ENCODE measurements around the gene PIP5KL1.

PIP5KL1 gene

DNA sequence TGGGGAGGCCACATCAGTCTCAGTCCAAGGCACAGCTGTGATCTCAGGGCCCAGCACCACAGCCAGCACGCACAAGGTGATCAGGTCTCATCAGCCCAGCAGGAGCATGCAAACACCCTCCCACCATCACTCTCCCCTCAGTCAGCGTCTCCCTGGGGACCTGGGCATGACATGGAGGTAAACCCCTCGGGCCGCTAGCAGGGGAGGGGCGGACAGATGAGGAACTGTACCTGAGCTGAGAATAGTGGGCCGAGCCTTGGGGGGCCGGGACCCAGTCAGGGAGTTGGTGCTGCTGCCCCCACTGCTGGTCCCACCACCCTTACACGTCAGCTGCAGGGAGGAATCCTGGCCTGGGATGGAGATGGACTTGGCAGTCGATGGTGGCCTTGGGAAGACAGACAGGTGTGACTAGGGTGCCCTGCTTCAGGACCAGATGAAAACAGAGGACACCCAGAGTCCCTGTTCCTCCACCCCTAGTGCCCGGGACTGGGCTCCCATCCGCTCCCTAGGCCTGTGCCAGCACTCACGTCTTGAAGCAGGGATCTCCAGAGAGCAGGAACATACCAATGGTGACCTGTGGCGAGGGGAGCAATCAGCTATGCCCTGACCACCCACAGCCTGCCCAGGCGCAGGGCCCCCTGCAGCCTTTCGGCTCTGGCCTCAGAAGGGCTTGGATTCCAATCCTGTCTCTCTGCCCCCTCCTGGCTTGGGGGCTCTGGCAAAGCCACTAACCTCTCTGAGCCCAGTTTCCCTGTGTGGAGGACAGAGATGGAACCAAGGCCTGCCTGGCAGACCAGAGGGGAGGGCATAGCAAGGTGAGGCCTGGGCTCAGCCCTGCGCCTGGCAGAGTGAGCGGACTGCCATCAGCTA, 17.5 kb upstream of the PIP5KL1 start:
- FAIRE-seq, result no peak

DNA sequence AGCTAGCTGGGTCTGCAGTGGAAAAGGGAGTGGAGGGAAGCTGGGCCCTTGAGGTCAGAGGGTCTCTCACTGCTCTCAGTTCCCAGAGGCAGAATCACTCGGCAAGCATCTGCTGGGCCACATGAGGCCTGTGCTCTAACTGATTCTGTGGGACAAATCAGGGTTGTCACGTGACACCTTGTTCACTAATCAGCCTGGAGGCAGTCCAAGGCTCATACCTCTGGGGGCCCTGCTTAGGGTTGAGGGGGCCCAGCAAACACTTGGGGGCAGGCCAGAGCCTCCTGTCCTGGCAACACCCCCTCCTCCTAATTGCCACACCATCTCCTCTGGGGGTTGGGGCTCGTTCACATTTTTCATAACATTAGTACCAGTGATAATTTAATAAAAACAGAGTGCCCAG, 16.2 kb upstream of the PIP5KL1 start:
- no peak for FAIRE-seq

DNA sequence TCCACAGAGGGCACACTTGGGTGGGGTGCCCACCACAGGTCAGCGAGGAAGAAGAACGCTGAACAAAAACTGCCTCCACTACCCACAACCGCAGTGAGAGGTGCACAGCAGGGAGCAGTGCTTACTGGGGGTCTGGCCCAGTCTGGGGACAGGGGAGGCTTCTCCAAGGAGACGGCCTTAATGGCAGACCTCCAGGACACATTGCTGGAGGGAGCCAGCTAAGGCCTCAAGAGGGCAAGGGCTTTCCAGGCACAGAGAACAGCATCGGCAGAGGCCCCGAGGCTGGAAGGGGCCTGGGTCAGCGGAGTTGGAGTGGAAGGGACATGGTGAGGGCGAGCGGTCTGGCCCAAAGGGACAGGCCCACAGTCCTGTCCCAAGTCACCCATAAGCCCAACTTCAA, 15.4 kb upstream of the PIP5KL1 start:
- FAIRE-seq, result no peak

DNA sequence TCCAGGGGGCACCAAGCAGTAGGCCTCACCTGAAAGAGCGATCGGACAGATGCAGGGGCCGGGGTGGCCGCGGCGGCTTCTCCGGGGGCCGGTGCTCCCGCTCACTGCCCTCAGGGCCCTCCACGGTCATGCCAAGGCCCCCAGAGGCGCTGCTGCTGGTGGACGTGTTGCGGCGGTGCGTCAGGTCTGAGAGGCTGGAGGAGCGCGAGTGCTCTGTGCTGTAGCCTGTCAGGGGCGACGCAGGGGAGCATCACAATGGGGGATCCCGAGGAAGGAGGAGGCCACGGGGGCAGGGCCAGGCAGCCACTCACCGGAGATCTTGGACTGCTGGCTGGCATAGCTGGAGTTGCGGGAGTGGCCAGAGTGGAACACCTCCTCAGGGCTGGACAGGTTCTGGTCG, 14.8 kb upstream of the PIP5KL1 start:
- FAIRE-seq, result no peak

- no peak for FAIRE-seq
Observed at GRCh38 chr9:127944586-127945218, 14.1 kb upstream of the PIP5KL1 start.

DNA sequence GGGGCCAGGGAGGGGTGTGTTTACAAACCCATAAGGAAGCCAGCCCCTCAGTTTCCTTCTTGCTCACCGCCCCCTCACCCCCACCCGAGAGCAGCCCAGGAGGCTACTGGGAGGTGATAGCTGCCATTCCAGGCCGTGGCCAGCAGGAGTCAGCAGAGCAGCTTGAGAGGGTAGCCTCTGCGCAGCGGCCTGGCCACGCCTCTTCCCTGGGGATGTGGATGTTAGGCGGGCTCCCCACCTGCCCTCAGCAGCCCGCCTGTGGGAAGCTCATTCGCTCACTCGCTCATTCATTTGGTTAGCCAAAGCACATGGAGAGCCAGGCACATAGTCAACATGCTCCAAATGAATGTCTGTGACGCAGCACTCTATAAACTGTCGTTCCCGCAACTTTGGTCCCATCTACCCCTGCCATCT, 13.2 kb upstream of the PIP5KL1 start:
- peak; percentile 76 for FAIRE-seq

DNA sequence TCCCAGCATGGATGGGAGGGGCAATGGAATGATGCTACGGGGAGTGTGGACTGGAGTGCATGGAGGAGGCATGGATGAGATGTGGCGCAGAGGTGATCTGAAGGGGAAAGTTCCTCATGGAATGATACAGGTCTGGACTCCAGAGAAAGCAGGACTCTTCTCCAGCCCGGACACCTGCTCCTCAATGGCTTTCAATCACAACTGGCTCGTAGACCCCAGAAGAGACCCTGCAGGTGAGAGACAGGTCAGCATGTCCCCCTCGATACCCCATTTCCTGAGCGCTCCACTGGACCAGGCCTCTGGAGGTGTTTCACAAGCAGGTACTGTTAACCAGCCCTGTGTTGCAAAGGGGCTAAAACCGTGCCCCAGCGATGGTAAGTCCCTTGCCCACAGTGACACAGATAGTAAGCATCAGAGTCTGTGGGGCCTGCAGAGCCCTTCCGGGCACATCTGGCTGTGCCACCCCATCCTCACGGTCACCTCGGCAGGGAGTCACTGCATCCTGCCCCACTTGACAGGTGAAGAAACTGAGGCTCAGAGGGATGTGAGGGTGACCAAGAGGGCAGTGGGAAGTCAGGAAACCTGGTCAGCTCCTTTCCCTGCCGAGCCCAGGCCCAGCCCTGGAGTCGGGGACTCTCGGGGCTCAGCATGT, 12.6 kb upstream of the PIP5KL1 start:
- FAIRE-seq, result no peak

GRCh38 chr9:127942216-127943010, 11.8 kb upstream of the PIP5KL1 start:
- no peak for FAIRE-seq

DNA sequence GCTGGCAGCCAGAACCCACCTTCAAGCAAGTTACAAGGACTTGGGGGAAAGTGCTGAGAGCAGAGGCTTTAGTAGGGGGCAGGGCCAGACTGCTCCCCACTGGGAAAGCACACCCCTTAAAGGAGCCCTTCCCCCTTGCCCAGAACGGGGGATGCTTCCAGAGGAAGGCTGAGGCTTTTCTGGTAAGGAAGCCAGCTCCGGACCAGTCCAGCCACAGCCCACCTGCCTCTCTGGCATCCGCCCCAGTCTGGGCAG, 11.3 kb upstream of the PIP5KL1 start:
- FAIRE-seq, result no peak

DNA sequence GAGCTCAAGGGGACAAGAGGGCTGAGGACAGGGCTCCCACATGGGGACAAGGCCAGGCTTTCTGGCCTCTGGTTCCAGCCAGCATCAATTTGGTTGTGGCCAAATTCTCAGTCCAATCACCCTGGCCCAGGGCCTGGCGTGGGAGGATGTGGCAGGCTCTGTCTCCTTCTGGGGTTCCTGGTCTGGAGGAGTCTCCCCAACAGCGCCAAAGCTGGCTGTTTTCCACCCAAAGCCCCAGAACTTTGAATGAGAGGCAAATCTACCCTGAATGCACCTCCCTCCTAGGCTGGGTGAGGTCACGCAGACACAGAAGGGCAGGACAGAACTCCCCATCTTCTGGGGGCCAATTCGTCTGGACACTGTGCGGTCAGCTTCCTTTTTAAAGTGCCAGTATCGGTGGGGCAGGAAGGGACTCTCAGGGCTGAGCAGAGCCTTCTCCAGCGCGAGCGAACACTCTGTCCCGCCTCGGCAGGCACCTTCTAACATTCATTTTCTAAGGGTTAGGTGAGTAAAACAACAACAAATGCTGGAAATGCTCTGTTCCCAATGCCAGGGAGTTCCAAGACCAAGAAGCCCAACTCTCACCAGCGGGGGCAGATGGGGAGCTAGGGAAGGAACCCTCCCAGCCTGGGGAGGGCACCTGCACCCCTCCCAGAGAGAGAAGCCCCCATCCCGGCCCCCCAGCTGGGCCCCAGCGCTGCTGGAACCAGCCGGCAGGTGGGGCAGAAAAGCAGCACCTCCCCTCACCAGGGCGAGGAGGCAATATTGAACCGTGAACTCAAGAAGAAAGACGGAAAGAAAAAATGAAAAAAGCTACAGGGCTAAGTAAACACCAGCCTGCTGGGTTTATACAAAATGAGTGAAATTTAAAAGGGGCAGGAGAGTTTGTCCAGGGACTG, 10.7 kb upstream of the PIP5KL1 start:
- no peak for FAIRE-seq

GRCh38 chr9:127940593-127940992, 10.0 kb upstream of the PIP5KL1 start:
- no peak for FAIRE-seq

DNA sequence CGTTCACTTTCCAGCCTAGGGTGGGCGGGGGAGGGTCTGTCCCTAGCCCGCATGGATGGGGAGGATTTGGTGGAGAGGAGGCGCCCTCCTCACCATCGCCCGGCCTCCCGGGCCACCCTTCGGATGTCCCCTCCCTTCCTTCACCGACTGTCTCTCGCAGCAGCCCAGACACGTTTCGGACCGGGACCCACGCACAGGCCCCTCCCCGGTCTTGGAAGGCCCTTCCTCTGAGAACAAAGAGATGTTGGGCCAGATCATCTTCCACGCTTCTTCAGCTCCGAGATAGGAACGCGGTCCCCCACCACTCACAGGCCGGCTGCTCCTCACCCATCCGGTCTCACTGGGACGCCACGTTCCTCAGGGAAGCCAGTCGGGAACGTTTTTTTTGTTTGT, 7.7 kb upstream of the PIP5KL1 start:
- FAIRE-seq, result no peak

DNA sequence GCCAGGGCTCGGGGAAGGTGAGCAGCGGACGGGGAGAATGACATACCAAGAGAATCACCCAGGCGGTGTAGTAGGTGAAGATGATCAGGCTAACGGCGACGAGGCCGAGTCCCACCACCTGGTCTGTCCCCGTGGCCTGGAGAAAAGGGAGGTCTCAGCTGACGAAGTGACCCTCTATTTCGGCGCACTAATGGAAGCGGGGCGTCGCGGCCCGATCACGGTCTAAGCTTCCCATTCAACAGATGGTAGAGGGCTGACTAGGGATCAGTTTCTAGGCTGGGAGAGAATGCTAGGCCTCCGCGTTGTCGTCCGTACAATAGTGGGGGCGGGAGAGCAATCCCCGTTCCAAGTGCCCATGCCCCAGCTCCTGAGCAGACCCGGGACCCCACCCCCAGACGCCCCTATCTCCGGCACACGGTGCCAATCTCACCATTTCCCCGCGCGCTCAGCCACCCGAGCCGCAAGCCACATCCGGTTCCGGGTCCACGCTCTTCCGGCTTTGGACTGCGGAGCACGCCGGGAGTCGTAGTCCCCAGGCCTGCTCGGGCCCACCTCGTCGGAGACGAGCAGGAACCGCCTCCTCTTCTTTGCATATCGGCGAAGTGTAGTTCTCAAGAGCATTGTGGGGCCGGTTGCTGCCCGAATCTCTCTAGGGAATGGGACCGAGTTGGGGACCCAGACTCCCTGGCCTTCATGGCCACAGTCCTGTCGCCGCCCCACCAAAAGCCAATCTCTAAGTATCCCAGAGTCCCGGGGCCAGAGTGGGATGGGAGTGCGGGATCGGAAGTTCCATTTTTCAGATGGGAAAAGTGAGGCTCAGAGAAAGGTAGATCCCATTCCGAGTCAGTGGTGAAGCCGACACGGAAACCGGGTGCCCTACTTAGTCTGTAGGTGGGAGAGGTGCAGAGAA, 7.1 kb upstream of the PIP5KL1 start, which contains the start of gene DPM2:
Gene DPM2, minus strand, starts transcription at position 467 of the 910 bp plus-strand sequence. Its CDS starts 34 bp downstream, at position 433.
- FAIRE-seq, result peak; percentile 67

DNA sequence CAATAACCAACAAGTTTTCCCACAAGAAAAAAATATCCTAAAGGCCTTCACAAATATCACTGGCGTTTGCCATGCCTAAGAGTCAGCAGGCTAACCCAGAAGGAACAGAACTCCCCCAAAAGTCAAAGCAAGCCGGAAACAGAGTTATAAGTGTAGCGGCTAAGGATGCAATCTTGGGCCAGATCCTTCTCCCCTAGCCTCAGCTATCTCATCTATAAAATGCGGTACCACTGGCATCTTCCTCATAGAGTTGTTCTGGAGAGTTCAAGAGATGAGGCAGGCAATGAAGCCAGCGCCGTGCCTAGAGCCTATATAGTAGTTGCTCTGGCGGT, 6.4 kb upstream of the PIP5KL1 start:
- no peak for FAIRE-seq

DNA sequence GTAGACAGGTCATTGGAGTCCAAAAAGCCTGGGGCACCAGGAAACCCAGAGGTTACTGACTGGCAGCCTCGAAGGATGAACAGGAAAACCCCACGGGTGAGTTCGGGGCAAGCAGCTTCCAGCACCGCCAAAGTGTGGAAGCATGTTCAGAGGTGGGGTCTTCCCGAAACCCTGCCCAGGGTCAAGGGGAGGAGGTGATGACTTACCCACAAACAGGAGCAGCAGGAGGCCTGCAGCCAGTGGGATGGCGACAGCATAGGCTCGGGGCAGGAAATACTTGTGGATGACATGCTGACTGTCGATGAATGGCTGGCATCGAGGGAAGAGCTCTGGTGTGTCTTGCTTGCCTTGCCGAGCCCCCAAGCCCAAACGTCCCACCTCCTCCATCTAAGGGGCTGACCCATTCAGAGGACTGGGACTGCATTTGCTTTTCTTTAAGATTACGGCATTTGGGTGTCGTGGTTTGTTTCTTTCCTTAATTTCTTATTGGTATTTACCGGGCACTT, 5.8 kb upstream of the PIP5KL1 start:
- FAIRE-seq, result no peak

GRCh38 chr9:127935765-127936221, 5.2 kb upstream of the PIP5KL1 start:
- FAIRE-seq, result no peak

DNA sequence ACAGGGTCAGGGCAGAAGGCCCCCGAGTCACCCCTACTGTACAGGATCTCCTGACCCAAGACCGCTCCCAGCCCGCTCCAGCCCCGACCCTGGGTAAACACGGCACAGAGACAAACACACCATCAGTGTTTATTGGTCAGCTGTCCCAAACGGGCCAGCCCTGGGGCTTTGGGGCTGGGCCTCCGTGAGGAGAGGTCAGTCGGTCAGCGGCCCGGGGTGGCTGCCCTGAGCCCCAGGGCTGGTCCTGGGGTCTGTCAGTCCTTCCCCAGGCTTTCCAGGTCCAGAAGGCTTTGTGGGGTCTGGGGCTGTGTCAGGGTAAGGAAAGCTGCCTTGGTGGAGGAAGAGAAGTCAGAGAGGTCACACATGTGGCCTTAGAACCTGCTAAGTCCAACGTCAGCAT, 4.4 kb upstream of the PIP5KL1 start:
- no peak for FAIRE-seq

DNA sequence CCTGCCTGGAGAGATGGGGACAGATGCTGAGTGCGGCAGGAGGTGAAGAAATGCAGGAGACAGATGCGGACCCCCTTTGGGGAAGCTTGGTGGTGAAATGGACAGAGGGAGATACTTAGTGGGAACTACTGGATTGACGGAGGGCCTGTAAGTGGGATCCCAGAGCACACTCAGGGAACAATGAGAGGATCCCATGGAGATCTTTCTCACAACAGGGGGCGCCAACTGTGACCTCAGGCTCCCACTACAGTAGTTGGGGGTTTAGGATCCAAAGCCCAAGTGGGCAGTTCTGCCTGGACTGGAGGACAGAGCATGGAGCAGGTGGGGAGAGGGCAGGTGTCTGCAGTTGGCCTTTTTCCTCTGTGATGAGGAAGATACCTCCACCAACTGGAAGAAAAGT, 3.7 kb upstream of the PIP5KL1 start:
- FAIRE-seq, result no peak

DNA sequence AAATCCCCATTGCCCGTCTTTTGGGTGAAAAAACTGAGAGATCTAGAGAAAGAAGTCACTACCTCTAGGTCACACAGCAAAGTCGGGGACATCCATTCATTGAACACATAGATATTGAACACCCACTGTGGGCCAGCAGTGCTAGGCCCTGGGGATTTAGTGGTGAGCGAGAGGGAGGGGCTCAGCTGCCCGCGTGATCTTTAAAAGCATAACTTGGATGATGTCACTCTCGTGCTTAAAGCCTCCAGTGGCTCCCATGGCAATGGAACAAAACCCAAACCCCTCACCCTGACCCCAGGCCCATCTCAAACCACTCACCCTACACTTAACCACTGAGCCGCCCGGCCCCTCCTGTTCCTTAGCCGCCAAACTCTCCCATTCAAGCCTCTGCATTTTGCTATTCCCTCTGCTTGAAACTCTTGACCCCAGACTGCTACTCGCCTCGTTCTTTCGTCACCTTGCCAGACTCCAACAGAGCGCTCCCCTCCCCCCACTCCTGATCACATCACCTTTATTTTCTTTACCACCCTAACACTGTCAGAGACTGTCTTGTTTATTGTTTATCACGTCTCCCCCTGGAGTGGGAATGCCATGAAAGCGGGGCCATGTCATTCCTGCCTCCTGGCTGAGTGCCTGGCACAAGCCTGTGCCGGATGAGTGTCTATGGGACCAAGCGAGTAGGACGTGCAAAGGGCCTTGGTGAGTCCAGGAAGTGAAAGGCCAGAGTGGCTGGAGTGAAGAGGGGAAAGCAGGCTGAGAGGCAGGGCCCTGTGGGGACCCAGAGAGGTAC, 710 bp upstream of the PIP5KL1 start:
- FAIRE-seq, result no peak

- no peak for FAIRE-seq
Observed at GRCh38 chr9:127929625-127929979, 975 bp downstream of the PIP5KL1 start.

All from G401.6 (cell line).